Suprapubic skin (tissue), 4 donors: Measurements from ENCODE around the gene SLCO3A1. TPM values are rescaled to one million over a fixed set of nuclear protein-coding genes. Genes with fewer than 3 reads are reported as not detected.
"Not testable (repeated sequence)": the region's sequence is repeated elsewhere in the genome, so short reads cannot be mapped to it uniquely, and the experiment has no call there.

Source experiments
- DNase-seq, 2 donors: peaks; one replicate each; pipeline ENCODE4 v3.0.0-alpha.2; 2019; ENCODE audit warnings: low spot score in 2 of 2
- H3K27ac ChIP-seq: fragments of 200-600 bp; sonication (generic); one replicate; pipeline ENCODE4 v1.5.1; 2019
- H3K27me3 ChIP-seq: fragments of 200-600 bp; sonication (generic); one replicate; pipeline ENCODE4 v1.5.1; 2019
- H3K36me3 ChIP-seq: fragments of 200-600 bp; sonication (generic); one replicate; pipeline ENCODE4 v1.5.1; 2019
- H3K4me1 ChIP-seq: fragments of 200-600 bp; sonication (generic); one replicate; pipeline ENCODE4 v1.5.1; 2019
- H3K4me3 ChIP-seq: fragments of 200-600 bp; sonication (generic); one replicate; pipeline ENCODE4 v1.5.1; 2019; ENCODE audit warnings: mild to moderate bottlenecking
- H3K9me3 ChIP-seq: fragments of 200-600 bp; sonication (generic); one replicate; pipeline ENCODE4 v1.5.1; 2019
- EP300 ChIP-seq: sonication (generic); formaldehyde crosslinking; IDR thresholded peaks from one replicate; pipeline ENCODE4 v1.6.1; 2017; ENCODE audit warnings: antibody characterized with exemption
- POLR2A ChIP-seq, 2 donors: fragments of 450-650 bp; IDR thresholded peaks; one replicate each; pipeline ENCODE4 v1.6.1; 2017; ENCODE audit warnings: antibody characterized with exemption in 2 of 2, mild to moderate bottlenecking in 2 of 2, moderate library complexity in 2 of 2
- POLR2AphosphoS5 ChIP-seq, 3 donors: sonication (generic); formaldehyde crosslinking; IDR thresholded peaks; one replicate each; pipeline ENCODE4 v1.6.1; 2017; ENCODE audit warnings: antibody characterized with exemption in 3 of 3
- WGBS: methylation state at CpG from one replicate; pipeline ENCODE4 v1.1.5; 2018; 5-methylcytosine and 5-hydroxymethylcytosine counted together
- total RNA-seq, 4 donors: library from RNA; depleted of rRNA; stranded (reverse); fragments of >200 nt; gene quantifications; one replicate each; pipeline ENCODE4 v1.1.0, GENCODE V29; 2016
- TF ChIP-seq, protein P1 (sequence below), 2 donors: fragments of 200-600 bp in 1 of 2; fragments of 450-650 bp in 1 of 2; sonication (generic) in 1 of 2; IDR thresholded peaks; one replicate each; pipeline ENCODE4 v1.5.1; 2016 to 2019; ENCODE audit warnings: antibody characterized with exemption in 2 of 2, mild to moderate bottlenecking in 1 of 2, moderate library complexity in 1 of 2

Gene SLCO3A1
- total RNA-seq, 4 donors from 2014 or later: 29.0 to 131 (median 44.6) TPM

DNA sequence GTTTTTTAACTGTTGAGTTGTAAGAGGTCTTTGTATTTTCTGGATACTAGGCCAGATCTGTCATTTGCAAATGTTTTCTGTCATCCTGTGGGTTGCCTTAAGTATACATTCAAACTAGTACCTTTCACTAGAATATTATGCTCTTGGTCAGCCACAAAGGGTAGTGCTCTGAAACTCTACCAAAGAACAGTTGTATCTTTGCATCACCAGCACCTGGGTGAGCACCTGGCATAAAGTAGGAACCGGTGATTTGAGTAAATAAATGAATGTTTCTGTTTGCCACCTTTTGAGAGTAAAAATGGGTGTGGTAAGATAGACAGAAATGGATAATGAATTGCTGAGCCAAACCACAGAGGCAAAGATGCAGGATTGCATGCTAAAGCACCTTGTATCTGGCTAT lies 98.7 kb downstream of the SLCO3A1 start:
- no peak for DNase-seq
- Histone ChIP-seq H3K4me1 (peaks cover 88% of the 10 kb centered on the region), H3K9me3 (no peaks in the 10 kb centered on the region), H3K27ac (peak overlapping the region; percentile 65), H3K4me3 (no peak overlapping the region), H3K27me3 (no peaks in the 10 kb centered on the region), H3K36me3 (no peaks in the 10 kb centered on the region)
- TF ChIP-seq EP300 (no peak), POLR2AphosphoS5 (IDR thresholded peaks at IDR 0.05) (no peak), POLR2A (IDR thresholded peaks at IDR 0.05) (no peak)
- TF ChIP-seq, protein P1, sequence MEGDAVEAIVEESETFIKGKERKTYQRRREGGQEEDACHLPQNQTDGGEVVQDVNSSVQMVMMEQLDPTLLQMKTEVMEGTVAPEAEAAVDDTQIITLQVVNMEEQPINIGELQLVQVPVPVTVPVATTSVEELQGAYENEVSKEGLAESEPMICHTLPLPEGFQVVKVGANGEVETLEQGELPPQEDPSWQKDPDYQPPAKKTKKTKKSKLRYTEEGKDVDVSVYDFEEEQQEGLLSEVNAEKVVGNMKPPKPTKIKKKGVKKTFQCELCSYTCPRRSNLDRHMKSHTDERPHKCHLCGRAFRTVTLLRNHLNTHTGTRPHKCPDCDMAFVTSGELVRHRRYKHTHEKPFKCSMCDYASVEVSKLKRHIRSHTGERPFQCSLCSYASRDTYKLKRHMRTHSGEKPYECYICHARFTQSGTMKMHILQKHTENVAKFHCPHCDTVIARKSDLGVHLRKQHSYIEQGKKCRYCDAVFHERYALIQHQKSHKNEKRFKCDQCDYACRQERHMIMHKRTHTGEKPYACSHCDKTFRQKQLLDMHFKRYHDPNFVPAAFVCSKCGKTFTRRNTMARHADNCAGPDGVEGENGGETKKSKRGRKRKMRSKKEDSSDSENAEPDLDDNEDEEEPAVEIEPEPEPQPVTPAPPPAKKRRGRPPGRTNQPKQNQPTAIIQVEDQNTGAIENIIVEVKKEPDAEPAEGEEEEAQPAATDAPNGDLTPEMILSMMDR (IDR thresholded peaks at IDR 0.05): no peak
- 64% methylated on average over 1 of the region's 1 CpG for WGBS

DNA sequence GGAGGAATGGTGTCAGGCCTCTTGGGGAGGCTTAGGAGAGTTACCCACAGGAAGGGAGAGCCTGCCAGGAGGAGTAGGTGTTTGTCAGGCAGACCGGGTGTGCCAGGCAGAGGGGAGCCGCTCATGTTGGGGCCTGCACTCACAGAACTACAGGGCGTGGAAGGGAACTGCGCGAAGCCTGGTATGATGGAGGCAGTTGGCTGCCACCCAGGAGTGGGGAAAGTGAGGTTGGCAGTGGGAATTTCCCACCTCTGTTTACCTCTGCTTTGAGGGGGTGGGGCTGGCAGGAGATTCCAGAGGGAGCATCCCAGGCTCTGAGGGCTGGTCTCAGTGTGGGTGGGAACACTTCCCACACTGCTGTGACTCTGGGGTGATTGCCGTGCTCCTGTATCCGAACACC lies 99.9 kb downstream of the SLCO3A1 start:
- Histone ChIP-seq H3K27me3 (no peaks in the 10 kb centered on the region), H3K4me3 (no peak overlapping the region), H3K27ac (peak overlapping the region; percentile 65), H3K4me1 (peaks cover 75% of the 10 kb centered on the region), H3K36me3 (no peaks in the 10 kb centered on the region), H3K9me3 (no peaks in the 10 kb centered on the region)
- no peak for DNase-seq
- TF ChIP-seq POLR2A (IDR thresholded peaks at IDR 0.05) (no peak), EP300 (no peak), POLR2AphosphoS5 (IDR thresholded peaks at IDR 0.05) (peak in 1 of 3 donors; percentile 13)
- TF ChIP-seq, protein P1 (IDR thresholded peaks at IDR 0.05): no peak
- 57% methylated on average over 7 of the region's 7 CpGs for WGBS

DNA sequence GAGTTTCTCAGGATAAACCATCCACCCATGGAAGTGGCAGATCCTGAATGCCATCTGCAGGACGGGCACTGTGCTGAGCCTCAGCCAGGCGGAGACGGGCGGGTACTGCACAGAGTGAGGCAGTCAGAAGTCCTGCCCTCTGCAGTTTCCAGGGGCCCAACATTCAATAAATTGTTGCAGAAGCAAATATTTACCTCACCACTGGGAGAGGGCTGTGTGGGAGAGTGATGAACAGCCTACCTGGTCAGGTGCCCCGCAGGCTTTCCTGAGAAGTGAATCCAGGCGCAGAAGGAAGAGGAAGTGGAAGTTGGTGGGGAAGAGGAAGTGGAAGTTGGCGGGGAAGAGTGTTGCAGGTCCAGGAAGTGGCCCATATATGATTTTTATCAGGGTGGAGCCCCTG lies 100.8 kb downstream of the SLCO3A1 start:
- Histone ChIP-seq H3K27ac (peak overlapping the region; percentile 65), H3K4me3 (no peak overlapping the region), H3K27me3 (no peaks in the 10 kb centered on the region), H3K36me3 (no peaks in the 10 kb centered on the region), H3K9me3 (no peaks in the 10 kb centered on the region), H3K4me1 (peaks cover 67% of the 10 kb centered on the region)
- 77% methylated on average over 7 of the region's 7 CpGs for WGBS
- TF ChIP-seq, protein P1 (IDR thresholded peaks at IDR 0.05): peak; percentile 7
- TF ChIP-seq POLR2A (IDR thresholded peaks at IDR 0.05): no peak
- no peak for TF ChIP-seq EP300
- no peak for DNase-seq

DNA sequence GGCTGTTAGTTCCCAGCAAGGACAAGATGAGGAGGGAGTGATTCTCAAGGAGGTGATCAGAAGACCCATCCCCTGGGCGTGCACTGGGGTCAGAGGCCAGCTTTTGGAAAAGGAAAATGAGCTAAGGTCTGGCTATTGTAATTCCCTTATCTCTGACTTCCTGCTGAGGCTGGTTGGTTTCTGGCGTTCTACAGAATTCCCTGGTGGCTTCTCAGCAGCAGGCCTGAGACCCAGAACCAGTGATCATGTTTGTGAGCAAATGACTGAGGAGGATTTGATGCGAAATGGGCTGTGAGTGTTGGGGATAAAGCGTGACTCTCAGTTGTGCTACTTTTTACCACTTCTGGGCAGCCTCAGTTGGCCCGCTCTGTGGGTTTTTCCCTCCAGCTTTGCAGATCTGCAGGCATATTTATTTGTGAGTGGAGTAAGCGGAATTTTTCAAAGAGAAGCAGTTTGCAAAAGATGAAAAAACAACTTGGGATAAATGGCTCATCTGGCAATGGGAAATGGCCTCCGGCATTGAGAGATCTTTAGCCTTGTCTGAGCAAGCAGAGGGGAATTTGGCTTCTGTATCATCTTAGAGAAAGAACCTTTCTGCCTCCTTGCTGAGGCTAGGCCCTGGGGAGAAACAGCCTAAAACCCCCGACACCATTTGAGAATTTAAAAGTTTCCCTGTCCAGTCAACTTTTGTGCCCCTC lies 102.7 kb downstream of the SLCO3A1 start:
- Histone ChIP-seq H3K4me3 (no peak overlapping the region), H3K36me3 (no peaks in the 10 kb centered on the region), H3K9me3 (no peaks in the 10 kb centered on the region), H3K27me3 (no peaks in the 10 kb centered on the region), H3K27ac (peak overlapping the region; percentile 46), H3K4me1 (peaks cover 50% of the 10 kb centered on the region)
- TF ChIP-seq EP300 (no peak), POLR2A (IDR thresholded peaks at IDR 0.05) (no peak), POLR2AphosphoS5 (IDR thresholded peaks at IDR 0.05) (no peak)
- TF ChIP-seq, protein P1 (IDR thresholded peaks at IDR 0.05): no peak
- 29% methylated on average over 8 of the region's 8 CpGs for whole genome bisulfite sequencing
- DNase-seq: no peak

DNA sequence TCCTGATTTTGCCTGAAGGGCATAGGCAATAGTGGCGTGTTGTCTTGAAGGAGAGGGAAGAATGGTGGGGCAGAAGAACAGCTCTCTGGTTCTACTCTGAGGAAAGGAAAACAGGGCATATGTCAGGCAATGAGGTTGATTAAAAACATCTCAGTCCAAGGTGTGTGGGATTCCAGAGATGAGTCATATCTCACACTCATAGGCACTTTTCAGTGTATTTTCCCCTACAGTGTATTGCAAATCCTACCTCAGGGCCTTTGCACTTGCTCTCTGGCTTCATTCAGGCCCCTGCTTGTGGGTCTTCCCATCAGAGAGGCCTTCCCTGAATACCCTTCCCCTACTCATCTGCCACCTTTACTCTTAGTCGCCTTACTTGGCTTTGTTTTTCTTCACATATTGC lies 107.8 kb downstream of the SLCO3A1 start:
- DNase-seq: no peak
- TF ChIP-seq POLR2A (IDR thresholded peaks at IDR 0.05) (no peak), POLR2AphosphoS5 (IDR thresholded peaks at IDR 0.05) (no peak), EP300 (no peak)
- TF ChIP-seq, protein P1 (IDR thresholded peaks at IDR 0.05): no peak
- Histone ChIP-seq H3K4me3 (no peak overlapping the region), H3K36me3 (no peaks in the 10 kb centered on the region), H3K4me1 (peaks cover 31% of the 10 kb centered on the region), H3K9me3 (no peaks in the 10 kb centered on the region), H3K27me3 (no peaks in the 10 kb centered on the region), H3K27ac (no peak overlapping the region)
- WGBS: 88% methylated on average over 2 of the region's 2 CpGs

DNA sequence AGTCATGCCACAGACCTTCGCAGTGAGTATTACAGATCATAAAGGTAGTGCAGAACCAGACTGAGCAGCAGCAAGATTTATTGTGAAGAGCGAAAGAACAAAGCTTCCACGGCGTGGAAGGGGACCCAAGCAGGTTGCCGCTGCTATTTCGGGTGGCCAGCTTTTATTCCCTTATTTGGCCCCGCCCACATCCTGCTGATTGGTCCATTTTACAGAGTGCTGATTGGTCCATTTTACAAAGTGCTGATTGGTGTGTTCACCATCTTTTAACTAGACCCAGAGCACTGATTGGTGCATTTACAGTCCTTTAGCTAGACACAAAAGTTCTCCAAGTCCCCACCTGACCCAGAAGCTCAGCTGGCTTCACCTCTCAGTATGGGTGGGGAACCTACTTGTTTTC lies 110.2 kb downstream of the SLCO3A1 start:
- not testable (repeated sequence) for H3K9me3 ChIP-seq, H3K27me3 ChIP-seq, DNase-seq, H3K4me3 ChIP-seq, H3K36me3 ChIP-seq, H3K27ac ChIP-seq
- WGBS: 99% methylated on average over 7 of the region's 7 CpGs
- peaks cover 35% of the 10 kb centered on the region for H3K4me1 ChIP-seq
